ENCODE measurements around the gene DNAH10. TPM values are rescaled to one million over a fixed set of nuclear protein-coding genes. Genes with fewer than 3 reads are reported as not detected.

Gene DNAH10
- total and polyA plus RNA-seq, 2 donors from 2014 or later: 0.24 to 0.28 TPM

DNA sequence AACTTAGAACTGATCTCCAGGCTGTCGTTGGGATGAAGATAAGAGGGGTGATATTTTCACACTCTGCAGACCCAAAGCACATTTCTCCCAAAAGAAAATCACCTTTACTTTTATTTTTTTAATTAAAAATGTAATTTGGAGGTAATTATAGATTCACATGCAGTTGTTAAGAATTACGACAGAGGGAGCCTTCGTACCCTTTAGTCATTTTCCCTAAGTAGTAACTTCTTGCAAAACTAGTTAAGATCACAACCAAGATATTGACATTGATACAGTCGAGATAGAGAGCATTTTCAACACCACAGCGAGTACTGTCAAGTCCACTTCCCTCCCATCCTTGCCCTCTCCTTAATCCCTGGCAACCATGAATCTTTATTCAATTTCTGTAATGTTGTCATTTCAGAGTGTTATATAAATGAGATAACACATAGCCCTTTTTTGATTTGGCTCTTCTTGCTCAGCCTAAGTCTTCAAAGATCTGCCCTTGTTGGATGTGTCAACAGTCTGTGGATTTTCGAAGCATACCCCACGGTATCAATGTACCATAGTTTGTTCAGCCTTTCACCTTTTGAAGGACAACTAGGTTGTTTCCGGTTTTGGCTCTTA is 39.6 kb downstream of the DNAH10 start:
- Histone ChIP-seq H3K9me3 (ENCODE audit: control insufficient read depth in 2 of 3, insufficient read depth in 1 of 3, low read length in 3 of 3) (no peaks in the 10 kb centered on the region), H3K4me1 (ENCODE audit: control insufficient read depth in 2 of 3, insufficient read depth in 2 of 3, low read depth in 1 of 3, low read length in 3 of 3) (no peaks in the 10 kb centered on the region), H3K27me3 (ENCODE audit: control insufficient read depth, insufficient read depth, low read length) (no peaks in the 10 kb centered on the region), H3K36me3 (ENCODE audit: control insufficient read depth in 2 of 3, insufficient read depth in 3 of 3, low read length in 3 of 3) (no peaks in the 10 kb centered on the region), H3K9ac (ENCODE audit: low read length in 3 of 3) (no peak overlapping the region), H3K4me3 (ENCODE audit: low read length in 3 of 3) (no peak overlapping the region), H3K27ac (ENCODE audit: low read depth in 2 of 2, low read length in 2 of 2) (no peak overlapping the region)
- FAIRE-seq: no peak
- intact Hi-C loops (cut with DNase I): no loop called here
- peak in 1 of 5 donors; percentile 13 for DNase-seq
- TF ChIP-seq, protein P1, sequence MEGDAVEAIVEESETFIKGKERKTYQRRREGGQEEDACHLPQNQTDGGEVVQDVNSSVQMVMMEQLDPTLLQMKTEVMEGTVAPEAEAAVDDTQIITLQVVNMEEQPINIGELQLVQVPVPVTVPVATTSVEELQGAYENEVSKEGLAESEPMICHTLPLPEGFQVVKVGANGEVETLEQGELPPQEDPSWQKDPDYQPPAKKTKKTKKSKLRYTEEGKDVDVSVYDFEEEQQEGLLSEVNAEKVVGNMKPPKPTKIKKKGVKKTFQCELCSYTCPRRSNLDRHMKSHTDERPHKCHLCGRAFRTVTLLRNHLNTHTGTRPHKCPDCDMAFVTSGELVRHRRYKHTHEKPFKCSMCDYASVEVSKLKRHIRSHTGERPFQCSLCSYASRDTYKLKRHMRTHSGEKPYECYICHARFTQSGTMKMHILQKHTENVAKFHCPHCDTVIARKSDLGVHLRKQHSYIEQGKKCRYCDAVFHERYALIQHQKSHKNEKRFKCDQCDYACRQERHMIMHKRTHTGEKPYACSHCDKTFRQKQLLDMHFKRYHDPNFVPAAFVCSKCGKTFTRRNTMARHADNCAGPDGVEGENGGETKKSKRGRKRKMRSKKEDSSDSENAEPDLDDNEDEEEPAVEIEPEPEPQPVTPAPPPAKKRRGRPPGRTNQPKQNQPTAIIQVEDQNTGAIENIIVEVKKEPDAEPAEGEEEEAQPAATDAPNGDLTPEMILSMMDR (IDR thresholded peaks at IDR 0.05; ENCODE audit: borderline replicate concordance, extremely low read depth, insufficient read depth): no peak

DNA sequence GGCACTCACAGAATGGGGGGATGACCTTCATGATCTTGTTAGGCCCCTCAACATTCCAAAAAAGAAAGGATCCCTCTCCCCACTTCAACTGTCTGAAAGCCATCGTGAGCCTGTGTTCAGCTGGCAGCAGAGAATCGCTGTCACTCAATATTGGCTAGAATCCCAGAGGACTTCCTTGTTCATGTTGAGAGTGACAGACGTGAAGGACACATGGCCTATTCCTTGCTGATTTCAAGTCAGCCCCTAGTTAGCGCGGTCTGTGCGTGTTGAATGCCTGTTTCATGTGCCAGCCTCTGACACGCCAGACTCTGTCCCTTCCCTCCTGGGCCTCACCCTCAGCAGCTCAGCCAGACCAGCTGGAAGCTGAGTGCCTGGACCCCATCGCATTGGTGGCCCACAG is 43.1 kb downstream of the DNAH10 start:
- intact Hi-C loops (cut with DNase I): no loop called here
- TF ChIP-seq, protein P1 (IDR thresholded peaks at IDR 0.05; ENCODE audit: borderline replicate concordance, extremely low read depth, insufficient read depth): no peak

DNA sequence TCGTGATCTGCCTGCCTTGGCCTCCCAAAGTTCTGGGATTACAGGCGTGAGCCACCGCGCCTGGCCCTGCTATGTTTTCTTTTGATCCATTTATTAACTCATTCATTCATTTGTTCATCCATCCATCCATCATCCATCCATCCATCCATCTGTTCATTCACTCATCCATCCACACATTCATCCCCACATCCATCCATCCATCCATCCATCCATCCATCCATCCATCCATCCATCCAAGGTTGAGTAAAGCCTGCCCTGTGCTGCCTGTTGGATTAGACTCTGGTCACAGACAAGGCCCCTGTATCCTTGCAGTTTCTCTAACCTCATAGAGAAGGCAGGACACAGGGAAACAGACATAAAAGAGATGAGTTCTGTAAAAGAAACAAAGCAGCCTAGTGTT is 44.9 kb downstream of the DNAH10 start:
- Histone ChIP-seq H3K9ac (ENCODE audit: low read length in 3 of 3) (no peak overlapping the region), H3K36me3 (ENCODE audit: control insufficient read depth in 2 of 3, insufficient read depth in 3 of 3, low read length in 3 of 3) (no peaks in the 10 kb centered on the region), H3K9me3 (ENCODE audit: control insufficient read depth in 2 of 3, insufficient read depth in 1 of 3, low read length in 3 of 3) (no peaks in the 10 kb centered on the region), H3K4me3 (ENCODE audit: low read length in 3 of 3) (no peak overlapping the region), H3K27ac (ENCODE audit: low read depth in 2 of 2, low read length in 2 of 2) (no peak overlapping the region), H3K4me1 (ENCODE audit: control insufficient read depth in 2 of 3, insufficient read depth in 2 of 3, low read depth in 1 of 3, low read length in 3 of 3) (no peaks in the 10 kb centered on the region), H3K27me3 (ENCODE audit: control insufficient read depth, insufficient read depth, low read length) (no peaks in the 10 kb centered on the region)
- TF ChIP-seq, protein P1 (IDR thresholded peaks at IDR 0.05; ENCODE audit: borderline replicate concordance, extremely low read depth, insufficient read depth): no peak
- DNase-seq (no peak), FAIRE-seq (no peak)
- intact Hi-C loops (cut with DNase I): no loop called here

More for the DNA sequence above, 43.1 kb downstream of the DNAH10 start:
- Histone ChIP-seq H3K9me3 (ENCODE audit: control insufficient read depth in 2 of 3, insufficient read depth in 1 of 3, low read length in 3 of 3) (no peaks in the 10 kb centered on the region), H3K4me3 (ENCODE audit: low read length in 3 of 3) (no peak overlapping the region), H3K9ac (ENCODE audit: low read length in 3 of 3) (no peak overlapping the region), H3K36me3 (ENCODE audit: control insufficient read depth in 2 of 3, insufficient read depth in 3 of 3, low read length in 3 of 3) (no peaks in the 10 kb centered on the region), H3K27me3 (ENCODE audit: control insufficient read depth, insufficient read depth, low read length) (no peaks in the 10 kb centered on the region), H3K4me1 (ENCODE audit: control insufficient read depth in 2 of 3, insufficient read depth in 2 of 3, low read depth in 1 of 3, low read length in 3 of 3) (no peaks in the 10 kb centered on the region), H3K27ac (ENCODE audit: low read depth in 2 of 2, low read length in 2 of 2) (no peak overlapping the region)
- DNase-seq: peak in 1 of 5 donors; percentile 5
- no peak for FAIRE-seq

- no peak overlapping the region for H3K9ac ChIP-seq (ENCODE audit: low read length in 3 of 3)
- no peak for FAIRE-seq
Observed at GRCh38 chr12:123807670-123808069, 45.6 kb downstream of the DNAH10 start.

More at GRCh38 chr12:123807670-123808069, 45.6 kb downstream of the DNAH10 start:
- peak in 3 of 5 donors; percentile 31 to 66 (median 57) for DNase-seq
- H3K27ac ChIP-seq (ENCODE audit: low read depth in 2 of 2, low read length in 2 of 2): no peak overlapping the region
- TF ChIP-seq, protein P1 (IDR thresholded peaks at IDR 0.05; ENCODE audit: borderline replicate concordance, extremely low read depth, insufficient read depth): no peak
- no peaks in the 10 kb centered on the region for H3K27me3 ChIP-seq (ENCODE audit: control insufficient read depth, insufficient read depth, low read length)
- intact Hi-C loops (cut with DNase I): no loop called here
- H3K36me3 ChIP-seq (ENCODE audit: control insufficient read depth in 2 of 3, insufficient read depth in 3 of 3, low read length in 3 of 3): no peaks in the 10 kb centered on the region
- no peaks in the 10 kb centered on the region for H3K9me3 ChIP-seq (ENCODE audit: control insufficient read depth in 2 of 3, insufficient read depth in 1 of 3, low read length in 3 of 3)
- no peaks in the 10 kb centered on the region for H3K4me1 ChIP-seq (ENCODE audit: control insufficient read depth in 2 of 3, insufficient read depth in 2 of 3, low read depth in 1 of 3, low read length in 3 of 3)
- no peak overlapping the region for H3K4me3 ChIP-seq (ENCODE audit: low read length in 3 of 3)
